H4 (cell line): ENCODE results near the gene GOLGA3. TPM values are rescaled to one million over a fixed set of nuclear protein-coding genes. Genes with fewer than 3 reads are reported as not detected.
"Not testable (repeated sequence)": the region's sequence is repeated elsewhere in the genome, so short reads cannot be mapped to it uniquely, and the experiment has no call there.

Source experiments
- DNase-seq: peaks from one replicate; pipeline ENCODE4 v3.0.0-alpha.2; 2015; ENCODE audit warnings: low spot score
- total RNA-seq: library from RNA; depleted of rRNA; stranded (reverse); fragments of >200 nt; shearing (Covaris generic); gene quantifications from 2 replicates; pipeline ENCODE4 v1.2.3, GENCODE V29; 2014

GOLGA3 gene
- total RNA-seq, 1 experiment from 2014 or later = 37.3 TPM

DNA sequence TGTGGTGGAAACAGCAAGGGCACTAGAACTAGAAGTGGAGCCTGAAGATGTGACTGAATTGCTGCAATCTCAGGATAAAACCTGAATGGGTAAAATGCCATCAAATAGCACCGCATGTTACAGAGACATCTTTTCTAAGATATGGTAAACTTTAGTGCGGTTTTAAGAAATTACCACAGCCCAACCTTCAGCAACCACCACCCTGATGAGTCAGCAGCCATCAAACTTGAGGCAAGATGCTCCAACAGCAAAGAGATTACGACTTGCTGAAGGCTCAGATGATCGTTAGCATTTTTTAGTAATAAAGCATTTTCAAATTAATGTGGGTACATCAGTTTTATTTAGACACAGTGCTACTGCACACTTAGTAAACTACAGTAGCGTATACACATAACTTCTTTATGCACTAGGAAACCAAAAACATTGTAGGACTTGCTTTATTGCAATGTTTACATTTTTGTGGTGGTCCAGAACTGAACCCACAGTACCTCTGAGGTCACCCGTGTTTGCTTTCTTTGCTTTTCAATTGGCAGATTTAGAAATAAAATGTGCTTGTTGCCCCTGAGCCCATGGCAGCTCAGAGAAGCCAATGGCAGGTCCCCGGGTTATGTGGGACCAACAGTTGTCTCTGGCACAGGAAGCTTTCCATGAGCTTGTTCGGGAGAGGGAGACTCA is 15.9 kb downstream of the GOLGA3 start:
- DNase-seq = peak; percentile 93

DNA sequence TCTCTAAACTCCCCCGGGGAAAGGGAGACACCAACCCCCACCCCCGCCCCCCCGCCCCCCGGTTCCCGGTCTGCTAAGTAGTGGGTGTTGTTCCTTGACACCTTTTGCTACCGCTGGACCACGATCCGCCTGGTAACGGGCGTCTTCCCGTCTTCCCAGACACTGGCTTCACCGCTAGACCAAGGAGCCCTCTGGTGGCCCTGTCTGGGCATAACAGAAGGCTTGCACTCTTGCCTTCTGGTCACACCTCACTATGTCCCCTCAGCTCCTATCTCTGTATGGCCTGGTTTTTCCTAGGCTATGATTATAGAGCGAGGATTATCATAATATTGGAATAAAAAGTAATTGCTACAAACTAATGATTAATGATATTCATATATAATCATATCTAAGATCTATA is 19.3 kb downstream of the GOLGA3 start:
- DNase-seq = not testable (repeated sequence)

DNA sequence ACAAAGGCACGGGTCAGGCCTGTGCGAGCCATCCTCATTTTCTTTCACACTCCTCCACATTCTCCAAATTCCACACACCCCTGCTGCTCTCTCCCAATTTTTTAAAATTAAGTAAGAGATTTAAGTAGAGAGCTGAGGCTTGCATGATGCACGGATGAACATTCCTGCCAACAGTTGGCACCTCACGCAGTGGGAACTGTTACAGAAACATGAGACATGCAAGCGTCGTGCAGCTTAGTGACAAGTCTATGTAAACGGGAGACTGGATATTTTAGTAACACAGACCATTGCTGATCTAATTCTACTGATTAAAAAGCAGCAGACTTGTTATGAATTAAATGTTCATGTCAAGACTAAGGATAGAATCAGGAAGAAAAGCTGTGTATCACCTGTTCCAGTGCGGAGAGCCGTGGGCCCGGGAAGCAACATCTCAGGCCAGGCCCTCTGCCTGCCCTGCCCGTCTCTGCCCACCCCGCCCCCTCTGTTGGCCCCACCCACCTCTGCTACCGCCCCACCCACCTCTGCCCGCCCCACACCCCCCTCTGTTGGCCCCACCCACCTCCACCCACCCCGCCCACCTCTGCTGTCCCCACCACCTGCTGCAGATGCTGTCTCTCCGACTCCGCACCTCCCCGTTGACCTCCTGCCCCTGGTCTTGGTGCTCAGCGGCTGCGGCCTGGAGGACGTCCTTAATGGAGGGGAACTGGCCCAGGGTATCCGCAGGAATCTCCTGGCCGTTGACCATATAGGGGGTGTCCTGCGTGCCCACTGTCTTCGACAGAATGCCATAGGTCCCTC is 21.2 kb downstream of the GOLGA3 start:
- no peak for DNase-seq

DNA sequence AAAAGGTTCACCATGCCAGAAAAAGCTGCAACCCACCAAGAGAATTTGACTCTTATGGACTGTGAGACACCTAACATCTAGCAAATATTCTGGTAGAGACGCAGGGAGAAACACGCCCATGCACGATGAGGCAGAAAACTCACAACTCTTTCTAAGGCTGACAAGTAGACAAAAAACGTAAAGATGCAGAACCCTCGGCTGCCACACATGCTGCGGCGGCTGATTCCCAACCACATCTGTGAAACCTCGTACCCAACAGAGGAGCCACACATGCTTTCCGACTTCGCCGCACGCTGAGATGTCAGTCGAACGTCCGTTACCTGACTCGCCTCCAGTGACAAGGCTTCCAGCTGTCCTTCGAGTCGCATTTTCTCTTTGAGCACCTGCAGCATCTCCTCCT is 21.8 kb downstream of the GOLGA3 start:
- DNase-seq = no peak

DNA sequence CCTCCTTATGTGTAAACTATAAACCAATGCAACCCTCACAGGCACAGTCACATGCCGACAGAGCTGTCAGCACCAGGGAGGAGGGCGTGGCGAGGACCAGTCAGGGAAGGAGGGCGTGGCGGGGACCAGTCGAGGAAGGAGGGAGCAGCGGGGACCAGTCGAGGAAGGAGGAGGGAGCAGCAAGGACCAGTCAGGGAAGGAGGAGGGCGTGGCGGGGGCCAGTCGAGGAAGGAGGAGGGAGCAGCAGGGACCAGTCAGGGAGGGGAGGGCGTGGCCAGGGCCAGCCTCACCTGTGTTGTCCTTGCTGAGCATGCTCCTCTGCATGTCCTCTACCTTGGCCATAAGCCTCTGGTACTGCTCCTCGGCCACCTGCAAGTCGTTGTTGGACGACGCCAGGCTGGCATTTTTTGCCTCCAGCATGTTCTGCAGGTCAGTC is 24.2 kb downstream of the GOLGA3 start:
- DNase-seq = no peak

DNA sequence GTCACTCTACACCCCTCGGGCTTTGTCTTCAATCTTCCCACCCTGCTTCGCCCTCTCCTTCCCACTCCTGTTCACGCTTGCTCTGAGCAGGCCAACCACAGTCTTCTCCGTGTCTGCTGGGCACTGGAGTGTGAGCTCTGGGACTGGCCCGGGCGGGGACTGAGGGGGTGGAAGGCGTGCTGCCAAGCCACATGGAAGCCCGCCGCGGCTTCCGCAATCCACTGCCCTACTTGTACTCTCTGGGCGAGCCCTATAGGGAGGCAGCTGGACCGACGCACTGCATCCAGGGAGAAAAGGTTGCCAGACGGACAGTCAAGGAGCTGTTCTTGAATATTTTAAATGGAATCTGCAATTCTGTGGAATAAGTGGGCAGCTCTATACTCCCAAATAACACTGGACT is 24.8 kb downstream of the GOLGA3 start:
- DNase-seq = no peak

DNA sequence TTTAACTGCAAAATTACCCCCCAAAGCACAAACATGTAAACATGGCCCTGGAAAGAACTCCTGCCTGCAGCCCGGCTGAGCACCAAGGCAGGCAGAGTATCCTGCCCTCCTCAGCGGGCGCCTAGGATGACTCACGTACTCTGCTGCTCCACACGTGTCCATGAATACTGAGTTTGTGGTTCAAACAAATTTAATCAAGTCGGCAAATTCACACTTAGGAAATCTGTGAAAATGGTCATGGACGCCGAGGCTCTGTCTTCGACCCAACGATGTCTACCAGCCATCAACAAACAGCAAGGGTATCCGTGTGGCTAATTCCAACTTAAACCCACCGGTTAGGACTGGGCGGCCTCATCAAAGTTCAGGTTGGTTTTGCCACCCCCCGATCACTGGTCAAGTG is 25.5 kb downstream of the GOLGA3 start:
- DNase-seq = no peak

DNA sequence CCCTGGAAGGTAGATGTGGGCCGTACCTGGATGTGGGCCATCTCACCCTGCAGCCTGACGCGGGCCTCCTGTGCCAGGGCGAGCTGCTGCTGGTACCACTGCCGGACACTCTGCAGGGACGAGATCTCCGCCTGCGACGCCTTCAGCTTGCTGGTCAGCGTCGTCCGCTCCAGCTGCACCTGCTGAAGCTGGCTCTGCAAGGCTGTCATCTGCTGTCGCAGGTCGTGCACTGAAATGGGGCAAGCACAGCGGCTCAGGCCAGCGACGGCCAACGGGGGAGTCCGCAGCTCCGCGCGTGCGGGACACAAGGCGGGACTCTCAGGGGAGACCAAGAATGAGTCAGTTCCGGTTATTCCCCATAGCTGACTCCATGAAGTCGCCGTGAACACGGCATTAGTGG is 26.9 kb downstream of the GOLGA3 start:
- no peak for DNase-seq

DNA sequence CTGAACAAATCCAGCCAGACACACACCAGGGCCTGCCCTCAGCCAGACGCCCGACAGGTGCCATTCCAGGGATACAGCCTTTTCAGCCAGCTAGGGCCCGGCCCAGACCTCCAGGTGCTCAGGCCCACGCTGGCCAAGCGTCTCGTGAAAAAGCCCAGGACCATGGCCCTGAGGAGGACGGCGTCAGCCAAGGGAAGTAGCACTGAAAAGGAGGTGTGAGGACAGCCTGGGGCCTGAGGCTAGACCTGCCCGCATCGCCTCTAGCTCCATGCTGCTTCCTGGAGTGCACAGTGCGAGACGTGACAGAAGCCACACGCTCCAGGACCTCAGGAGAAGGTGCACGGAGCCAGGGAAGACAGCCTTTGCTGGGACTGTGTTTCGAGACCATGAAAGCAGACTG is 29.8 kb downstream of the GOLGA3 start:
- no peak for DNase-seq

DNA sequence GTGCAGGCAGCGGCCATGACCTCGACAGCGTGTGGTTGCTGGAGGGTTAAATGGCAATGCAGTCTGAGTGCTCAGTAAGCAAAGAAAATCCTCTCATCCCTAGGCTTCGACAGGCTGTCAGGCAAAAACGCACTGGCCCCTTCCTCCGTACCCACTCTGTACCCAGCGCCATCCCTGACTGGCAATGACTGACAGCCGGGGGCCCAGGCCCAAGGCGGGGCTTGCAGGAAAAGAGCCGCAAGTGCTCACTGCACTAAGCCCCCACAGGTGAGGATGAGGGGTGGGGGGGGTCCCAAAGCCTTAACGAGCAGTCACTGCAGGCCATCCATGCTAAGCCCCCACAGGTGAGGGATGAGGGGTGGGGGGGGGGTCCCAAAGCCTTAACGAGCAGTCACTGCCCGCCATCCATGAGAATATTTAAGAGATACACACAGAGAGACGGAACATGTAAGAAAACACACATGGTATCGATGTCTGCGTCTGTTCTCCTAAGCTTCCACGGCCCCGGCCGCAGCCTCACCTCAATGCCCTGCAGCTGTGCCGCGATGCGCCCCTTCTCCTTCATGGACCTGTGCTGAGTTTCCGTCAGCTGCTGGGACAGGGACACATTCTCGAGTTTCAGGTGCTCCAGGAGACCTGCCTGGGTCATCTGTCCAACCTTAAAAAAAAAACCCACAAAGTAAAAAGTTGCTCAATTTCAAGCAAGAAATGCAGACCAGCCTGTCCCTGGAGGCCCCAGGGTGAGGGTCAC is 30.7 kb downstream of the GOLGA3 start:
- no peak for DNase-seq

DNA sequence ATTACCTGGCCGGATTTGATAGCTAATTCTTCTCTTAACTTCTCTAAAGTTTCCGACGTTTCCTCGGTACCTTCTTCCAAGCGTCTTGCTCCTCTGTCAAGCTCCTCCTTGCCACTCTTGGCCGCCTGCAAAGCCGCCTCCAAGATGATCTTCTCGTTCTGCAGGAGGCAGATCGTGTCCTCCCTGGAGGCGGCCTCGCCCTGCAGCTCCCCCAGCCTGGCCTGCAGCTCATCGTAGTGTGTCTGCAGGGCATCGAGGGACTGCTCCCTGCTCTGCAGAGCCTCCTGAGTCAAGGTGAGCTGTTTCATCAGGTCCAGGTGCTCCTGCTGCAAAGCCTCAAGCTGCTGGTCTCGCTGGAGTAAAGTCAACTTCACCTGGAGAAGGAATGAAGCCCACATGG is 32.8 kb downstream of the GOLGA3 start:
- no peak for DNase-seq

DNA sequence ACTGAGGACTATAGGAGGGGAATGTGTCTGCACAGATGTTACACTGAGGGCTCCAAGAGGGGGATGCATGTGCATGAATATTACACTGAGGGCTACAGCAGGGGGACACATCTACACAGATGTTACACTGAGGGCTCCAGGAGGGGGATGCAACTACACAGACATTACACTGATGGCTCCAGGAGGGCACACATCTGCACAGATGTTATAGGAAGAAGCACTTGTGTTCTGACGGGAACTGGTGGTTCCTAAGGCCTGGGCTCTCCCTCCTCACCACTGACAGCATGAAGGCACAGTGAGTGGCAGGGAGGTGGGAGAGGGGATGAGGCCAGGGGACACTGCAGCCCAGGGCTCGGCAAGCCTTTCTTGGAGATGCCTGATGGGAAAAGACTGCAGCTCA is 36.7 kb downstream of the GOLGA3 start:
- DNase-seq = not testable (repeated sequence)

DNA sequence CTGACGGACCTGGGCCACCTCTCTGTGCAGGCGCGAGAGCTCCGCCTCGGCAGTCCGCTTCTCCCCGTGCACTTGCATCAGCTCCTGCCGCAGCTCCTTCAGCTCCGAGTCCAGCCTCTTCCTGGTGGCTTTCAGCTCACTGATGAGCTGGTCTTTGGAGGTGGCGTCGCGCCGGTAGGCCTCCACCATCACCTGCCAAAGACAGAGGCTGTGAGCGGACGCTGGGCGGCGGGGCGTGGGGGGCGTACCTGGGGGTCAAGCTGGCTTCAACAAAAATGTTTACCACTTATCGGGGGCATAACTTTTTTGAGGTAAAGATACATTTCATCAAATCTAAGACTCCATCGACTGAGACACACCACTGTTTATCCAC is 39.6 kb downstream of the GOLGA3 start:
- no peak for DNase-seq

DNA sequence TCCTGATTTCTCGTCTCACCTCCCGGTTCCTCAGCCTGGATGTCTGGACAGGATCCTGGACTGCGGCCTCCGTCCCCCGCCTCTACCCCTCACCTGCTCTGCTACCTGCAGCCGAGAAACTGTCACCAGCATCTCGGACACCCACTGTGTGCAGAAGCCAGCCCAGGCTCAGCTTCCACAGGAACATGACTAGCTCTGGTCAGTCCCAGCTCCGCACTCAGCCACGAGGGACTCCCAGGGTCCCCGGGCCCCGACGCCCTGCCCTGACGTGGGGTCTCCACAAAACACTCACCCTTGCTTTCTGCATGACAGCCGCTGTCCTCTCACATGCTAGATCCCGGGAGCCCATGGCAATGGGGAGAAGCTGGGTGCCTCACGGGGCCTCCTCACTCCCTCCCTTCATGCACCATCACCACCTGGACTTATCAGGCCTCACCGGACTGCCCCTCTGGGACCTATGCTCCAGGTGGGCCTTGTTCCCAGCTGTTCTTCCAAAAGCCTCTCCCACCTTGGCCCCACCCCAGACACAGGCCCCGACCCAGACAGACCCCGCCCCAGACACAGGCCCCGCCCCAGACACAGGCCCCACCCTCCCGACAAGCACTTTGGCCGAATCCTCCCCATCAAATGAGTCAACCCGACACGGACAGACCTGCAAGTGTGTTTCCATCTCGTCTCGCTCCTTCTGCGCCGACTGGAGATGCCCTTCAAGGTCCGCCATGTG is 40.1 kb downstream of the GOLGA3 start:
- no peak for DNase-seq

DNA sequence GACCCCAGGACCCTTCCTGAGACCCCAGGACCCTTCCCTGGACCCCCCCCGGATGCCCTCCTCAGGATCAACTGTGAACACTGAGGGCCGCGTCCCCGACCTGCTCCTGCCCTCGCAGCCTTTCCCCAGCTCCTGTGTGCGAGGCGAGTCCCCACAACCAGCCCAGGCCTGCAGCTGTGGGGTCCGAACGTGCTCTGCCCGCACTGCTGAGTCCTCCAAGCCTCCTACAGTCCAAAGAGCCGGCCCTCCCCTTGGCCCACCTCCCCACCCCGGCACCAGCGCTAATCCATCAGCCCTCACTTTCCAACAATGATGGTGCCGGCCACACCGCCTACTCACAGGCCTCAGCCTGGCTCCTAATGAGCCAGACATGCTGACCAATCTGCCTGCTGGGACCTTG is 40.8 kb downstream of the GOLGA3 start:
- DNase-seq = no peak

DNA sequence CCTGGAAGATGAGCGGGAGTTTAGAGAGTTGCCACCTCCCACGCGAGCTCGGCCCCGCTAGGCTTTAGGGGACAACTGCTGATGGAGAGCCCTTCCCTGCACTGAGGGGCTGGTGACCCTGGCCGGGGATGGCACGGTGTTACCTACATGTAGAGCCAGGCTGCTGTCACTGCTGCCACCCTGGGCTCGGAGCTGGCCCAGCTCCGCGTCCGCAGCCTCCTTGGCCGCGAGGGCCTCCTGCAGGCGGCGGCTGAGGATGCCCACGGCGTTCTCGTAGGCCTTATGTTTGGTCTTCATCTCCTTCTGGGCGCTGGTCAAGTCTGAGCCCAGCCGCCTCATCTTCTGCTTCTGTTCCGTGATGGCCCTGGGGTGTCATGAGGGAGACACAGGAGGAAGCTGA is 42.5 kb downstream of the GOLGA3 start:
- no peak for DNase-seq

DNA sequence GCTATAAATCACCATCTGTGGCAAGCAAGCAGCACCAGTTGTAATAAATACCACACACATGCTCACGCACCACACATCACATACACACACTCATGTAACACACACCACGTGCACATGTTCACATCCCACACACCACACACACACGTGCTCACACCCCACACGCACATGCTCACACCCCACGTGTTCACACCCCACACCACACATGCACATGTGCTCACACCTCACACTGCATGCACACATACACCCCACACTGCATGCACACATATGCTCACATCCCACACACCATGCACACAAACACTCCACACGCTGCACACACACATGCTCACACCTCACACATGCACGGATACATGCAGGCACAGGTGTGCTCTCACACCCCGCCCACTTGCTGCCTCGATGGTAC is 44.1 kb downstream of the GOLGA3 start:
- DNase-seq = no peak

DNA sequence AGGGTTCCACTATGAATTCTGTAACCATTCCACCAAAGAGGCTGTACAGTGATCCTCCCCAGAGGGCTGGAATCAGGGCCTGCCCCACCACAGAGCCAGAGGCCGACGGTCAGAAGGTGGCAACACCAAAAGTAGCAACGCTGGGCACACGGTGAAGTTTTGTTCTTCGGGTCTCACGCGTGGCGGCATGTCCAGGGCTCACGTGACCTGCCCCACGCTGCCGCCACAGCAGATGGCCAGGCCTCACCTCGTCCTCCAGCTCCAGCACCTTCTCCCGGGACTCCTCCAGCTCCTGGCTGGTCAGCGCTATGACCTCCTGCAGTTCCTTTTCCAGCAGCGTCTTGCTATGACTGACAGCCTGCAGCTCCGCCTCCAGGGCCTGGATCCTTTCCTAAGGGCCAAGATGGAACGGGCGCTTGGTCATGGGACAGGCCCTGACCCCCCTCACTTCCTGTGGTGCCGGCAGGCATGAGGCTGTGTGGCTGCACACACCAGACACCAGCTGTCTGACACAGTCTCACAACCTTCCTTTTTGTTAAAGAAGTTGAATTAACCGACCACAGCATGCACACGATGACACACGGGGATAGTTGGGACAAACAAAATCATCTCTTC is 44.6 kb downstream of the GOLGA3 start:
- DNase-seq = no peak

DNA sequence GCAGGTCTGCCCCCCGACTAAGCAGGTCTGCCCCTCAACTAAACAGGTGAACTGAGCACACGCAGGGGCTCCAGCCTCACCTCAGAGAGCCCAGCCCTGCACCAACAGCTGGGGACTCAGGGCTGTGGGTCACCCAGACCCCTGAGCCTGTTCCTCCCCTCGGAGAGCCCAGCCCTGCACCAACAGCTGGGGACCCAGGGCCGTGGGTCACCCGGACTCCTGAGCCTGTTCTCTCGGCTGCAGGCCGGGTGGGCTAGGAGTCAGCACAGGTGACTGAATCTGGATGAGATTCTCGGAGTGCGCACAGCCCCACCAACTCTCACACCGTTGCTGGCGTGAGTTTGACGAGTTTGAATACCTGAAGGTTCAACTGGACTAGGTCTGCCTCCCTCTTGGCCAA is 46.7 kb downstream of the GOLGA3 start:
- no peak for DNase-seq

DNA sequence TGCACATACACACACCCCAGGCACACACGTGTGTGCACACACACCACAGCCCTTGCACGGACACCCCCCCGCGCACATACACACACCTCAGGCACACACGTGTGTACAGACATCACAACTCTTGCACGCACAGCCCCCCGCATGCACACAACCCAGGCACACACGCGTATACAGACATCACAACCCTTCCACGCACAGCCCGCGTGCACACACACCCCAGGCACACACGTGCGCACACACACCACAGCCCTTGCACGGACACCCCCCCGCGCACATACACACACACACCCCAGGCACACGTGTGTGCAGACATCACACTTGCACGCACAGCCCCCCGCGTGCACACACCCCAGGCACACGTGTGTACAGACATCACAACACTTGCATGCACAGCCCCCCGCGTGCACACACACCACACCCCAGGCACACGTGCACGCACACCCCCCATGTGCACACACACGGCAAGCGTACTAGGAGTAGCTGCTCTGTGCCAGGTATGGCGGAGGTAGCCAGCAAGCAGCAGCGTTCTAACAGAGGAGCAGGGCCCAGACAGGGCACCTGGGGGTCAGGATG is 48.8 kb downstream of the GOLGA3 start:
- DNase-seq = no peak

DNA sequence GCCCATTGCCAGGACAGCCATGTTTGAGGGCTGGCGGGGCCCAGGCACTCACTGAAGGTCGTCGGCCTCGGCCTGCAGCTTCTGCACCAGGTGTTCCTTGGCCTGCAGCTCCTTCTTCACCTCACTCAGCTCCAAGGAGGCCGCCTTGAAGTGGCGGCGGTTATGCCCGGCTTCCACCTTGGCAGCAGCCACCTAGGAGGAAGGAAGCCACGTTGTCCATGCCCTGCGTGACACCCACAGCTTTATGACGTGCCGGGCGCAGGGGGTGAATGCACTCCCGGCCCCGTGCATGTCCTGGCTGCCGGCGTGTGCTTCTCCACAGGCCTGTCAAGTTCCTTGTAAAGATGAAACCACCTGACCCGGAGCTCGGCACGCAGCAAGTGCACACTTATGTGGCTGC is 51.1 kb downstream of the GOLGA3 start:
- DNase-seq = no peak
